HEK293 (cell line): ENCODE results near the gene NXN.
A peak's percentile ranks its signal among the peaks of the same experiment; 100 is the strongest.

Experiments used
- GLIS1 ChIP-seq: fragments of 450-650 bp; formaldehyde crosslinking; IDR thresholded peaks from 2 replicates; pipeline ENCODE4 v1.5.1; 2016; ENCODE audit warnings: missing biosample characterization, missing genetic modification characterization
- GLIS2 ChIP-seq: fragments of 450-650 bp; formaldehyde crosslinking; IDR thresholded peaks from 2 replicates; pipeline ENCODE4 v1.5.1; 2016; ENCODE audit warnings: missing biosample characterization, missing genetic modification characterization
- HOXC10 ChIP-seq: sonication (generic); formaldehyde crosslinking; IDR thresholded peaks from 2 replicates; pipeline ENCODE4 v1.8.1; 2023; ENCODE audit warnings: mild to moderate bottlenecking, missing genetic modification reagents
- MYNN ChIP-seq: fragments of 450-650 bp; formaldehyde crosslinking; IDR thresholded peaks from 2 replicates; pipeline ENCODE4 v1.5.1; 2016; ENCODE audit warnings: missing biosample characterization, missing genetic modification characterization, borderline replicate concordance
- PRDM4 ChIP-seq: fragments of 450-650 bp; formaldehyde crosslinking; IDR thresholded peaks from 2 replicates; pipeline ENCODE4 v1.5.1; 2017; ENCODE audit warnings: missing biosample characterization, missing genetic modification characterization
- REPIN1 ChIP-seq: fragments of 450-650 bp; formaldehyde crosslinking; IDR thresholded peaks from 2 replicates; pipeline ENCODE4 v1.5.1; 2017; ENCODE audit warnings: missing biosample characterization, missing genetic modification characterization, low read depth
- SETDB1 ChIP-seq: IDR thresholded peaks from one replicate; pipeline ENCODE4 v1.6.1; 2017; ENCODE audit warnings: mild to moderate bottlenecking, low read length, moderate library complexity, mixed read lengths; ENCODE audit not compliant: insufficient read length
- ZBTB17 ChIP-seq: fragments of 450-650 bp; formaldehyde crosslinking; IDR thresholded peaks from 2 replicates; pipeline ENCODE4 v1.5.1; 2016; ENCODE audit warnings: missing biosample characterization, missing genetic modification characterization
- ZBTB26 ChIP-seq: fragments of 450-650 bp; formaldehyde crosslinking; optimal IDR thresholded peaks from 2 replicates; pipeline ENCODE3; 2016; ENCODE audit warnings: missing biosample characterization, mild to moderate bottlenecking, missing genetic modification characterization
- ZNF214 ChIP-seq: fragments of 450-650 bp; formaldehyde crosslinking; IDR thresholded peaks from 2 replicates; pipeline ENCODE4 v1.5.1; 2017; ENCODE audit warnings: missing biosample characterization, mild to moderate bottlenecking, missing genetic modification characterization, borderline replicate concordance
- ZNF292 ChIP-seq: fragments of 450-650 bp; formaldehyde crosslinking; IDR thresholded peaks from 2 replicates; pipeline ENCODE4 v1.5.1; 2016; ENCODE audit warnings: low read depth, missing biosample characterization, missing genetic modification characterization, borderline replicate concordance
- ZNF529 ChIP-seq: fragments of 450-650 bp; formaldehyde crosslinking; IDR thresholded peaks from 2 replicates; pipeline ENCODE4 v1.5.1; 2017; ENCODE audit warnings: missing genetic modification characterization, missing biosample characterization; ENCODE audit not compliant: insufficient replicate concordance
- ZNF549 ChIP-seq: fragments of 450-650 bp; IDR thresholded peaks from 2 replicates; pipeline ENCODE4 v1.5.1; 2018; ENCODE audit warnings: missing biosample characterization, missing genetic modification characterization, mild to moderate bottlenecking, inconsistent platforms, moderate library complexity
- ZNF571 ChIP-seq: fragments of 450-650 bp; formaldehyde crosslinking; IDR thresholded peaks from 2 replicates; pipeline ENCODE4 v1.5.0; 2017; ENCODE audit warnings: missing biosample characterization, missing genetic modification characterization
- ZNF585B ChIP-seq: fragments of 450-650 bp; formaldehyde crosslinking; IDR thresholded peaks from 2 replicates; pipeline ENCODE4 v1.5.1; 2016; ENCODE audit warnings: missing biosample characterization, missing genetic modification characterization
- ZNF623 ChIP-seq: fragments of 450-650 bp; formaldehyde crosslinking; IDR thresholded peaks from 2 replicates; pipeline ENCODE4 v1.5.1; 2016; ENCODE audit warnings: missing biosample characterization, missing genetic modification characterization
- ZNF626 ChIP-seq: fragments of 450-650 bp; sonication (Bioruptor Pico); formaldehyde crosslinking; IDR thresholded peaks from 2 replicates; pipeline ENCODE4 v1.5.1; 2018; ENCODE audit warnings: missing biosample characterization, missing genetic modification characterization, inconsistent platforms
- ZNF76 ChIP-seq: fragments of 450-650 bp; formaldehyde crosslinking; IDR thresholded peaks from 2 replicates; pipeline ENCODE4; 2016; ENCODE audit warnings: low read depth, missing biosample characterization, missing genetic modification characterization, borderline replicate concordance
- ZNF776 ChIP-seq: fragments of 450-650 bp; formaldehyde crosslinking; IDR thresholded peaks from 2 replicates; pipeline ENCODE4 v1.5.0; 2017; ENCODE audit warnings: missing biosample characterization, missing genetic modification characterization, borderline replicate concordance
- ZNF843 ChIP-seq: fragments of 450-650 bp; formaldehyde crosslinking; IDR thresholded peaks from 2 replicates; pipeline ENCODE4 v1.5.1; 2016; ENCODE audit warnings: missing biosample characterization, missing genetic modification characterization
- ZXDB ChIP-seq: fragments of 450-650 bp; formaldehyde crosslinking; IDR thresholded peaks from 2 replicates; pipeline ENCODE4 v1.5.1; 2016; ENCODE audit warnings: missing biosample characterization, missing genetic modification characterization
- TF ChIP-seq, protein P1 (sequence below): sonication (generic); formaldehyde crosslinking; IDR thresholded peaks from 2 replicates; pipeline ENCODE4 v1.8.1; 2022; ENCODE audit warnings: mild to moderate bottlenecking, moderate library complexity, missing genetic modification reagents
- TF ChIP-seq, protein P2 (sequence below): fragments of 450-650 bp; formaldehyde crosslinking; IDR thresholded peaks from 2 replicates; pipeline ENCODE4 v1.5.1; 2016; ENCODE audit warnings: missing biosample characterization, missing genetic modification characterization
- TF ChIP-seq, protein P3 (sequence below): fragments of 450-650 bp; formaldehyde crosslinking; IDR thresholded peaks from 2 replicates; pipeline ENCODE4 v1.5.1; 2016; ENCODE audit warnings: missing biosample characterization, missing genetic modification characterization
- TF ChIP-seq, protein P4 (sequence below): fragments of 450-650 bp; formaldehyde crosslinking; IDR thresholded peaks from 2 replicates; pipeline ENCODE4; 2016; ENCODE audit warnings: missing biosample characterization, missing genetic modification characterization
- TF ChIP-seq, protein P5 (sequence below): fragments of 450-650 bp; formaldehyde crosslinking; IDR thresholded peaks from 2 replicates; pipeline ENCODE4 v1.5.1; 2016; ENCODE audit warnings: missing biosample characterization, missing genetic modification characterization

Gene NXN

GRCh38 chr17:979539-980405 lies at the start of gene NXN (continued):
- TF ChIP-seq ZNF776 (tag by site-specific recombination) (no peak), GLIS2 (peak; percentile 69), ZNF843 (tag by site-specific recombination) (no peak), REPIN1 (tag by site-specific recombination) (no peak), ZNF214 (tag by site-specific recombination) (no peak), ZNF626 (tag by site-specific recombination) (no peak), ZNF623 (no peak), SETDB1 (no peak), ZXDB (tag by site-specific recombination) (no peak), ZNF76 (tag by site-specific recombination) (no peak), GLIS1 (tag by site-specific recombination) (peak; percentile 23; the same call in 1 of the 2 replicates), ZNF292 (tag by site-specific recombination) (no peak), ZBTB17 (no peak), ZNF585B (tag by site-specific recombination) (no peak), ZNF529 (tag by site-specific recombination) (no peak), HOXC10 (CRISPR knock-in tag) (0 out of 2 replicates have a peak, but pooled peaks have one; percentile 13), ZNF549 (tag by site-specific recombination) (no peak), PRDM4 (no peak), MYNN (tag by site-specific recombination) (no peak), ZBTB26 (tag by site-specific recombination) (peak; percentile 49), ZNF571 (tag by site-specific recombination) (no peak)
- TF ChIP-seq, protein P1, sequence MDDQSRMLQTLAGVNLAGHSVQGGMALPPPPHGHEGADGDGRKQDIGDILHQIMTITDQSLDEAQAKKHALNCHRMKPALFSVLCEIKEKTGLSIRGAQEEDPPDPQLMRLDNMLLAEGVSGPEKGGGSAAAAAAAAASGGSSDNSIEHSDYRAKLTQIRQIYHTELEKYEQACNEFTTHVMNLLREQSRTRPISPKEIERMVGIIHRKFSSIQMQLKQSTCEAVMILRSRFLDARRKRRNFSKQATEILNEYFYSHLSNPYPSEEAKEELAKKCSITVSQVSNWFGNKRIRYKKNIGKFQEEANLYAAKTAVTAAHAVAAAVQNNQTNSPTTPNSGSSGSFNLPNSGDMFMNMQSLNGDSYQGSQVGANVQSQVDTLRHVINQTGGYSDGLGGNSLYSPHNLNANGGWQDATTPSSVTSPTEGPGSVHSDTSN (CRISPR knock-in tag) = peak; percentile 86; the same call in 1 of the 2 replicates
- TF ChIP-seq, protein P2, sequence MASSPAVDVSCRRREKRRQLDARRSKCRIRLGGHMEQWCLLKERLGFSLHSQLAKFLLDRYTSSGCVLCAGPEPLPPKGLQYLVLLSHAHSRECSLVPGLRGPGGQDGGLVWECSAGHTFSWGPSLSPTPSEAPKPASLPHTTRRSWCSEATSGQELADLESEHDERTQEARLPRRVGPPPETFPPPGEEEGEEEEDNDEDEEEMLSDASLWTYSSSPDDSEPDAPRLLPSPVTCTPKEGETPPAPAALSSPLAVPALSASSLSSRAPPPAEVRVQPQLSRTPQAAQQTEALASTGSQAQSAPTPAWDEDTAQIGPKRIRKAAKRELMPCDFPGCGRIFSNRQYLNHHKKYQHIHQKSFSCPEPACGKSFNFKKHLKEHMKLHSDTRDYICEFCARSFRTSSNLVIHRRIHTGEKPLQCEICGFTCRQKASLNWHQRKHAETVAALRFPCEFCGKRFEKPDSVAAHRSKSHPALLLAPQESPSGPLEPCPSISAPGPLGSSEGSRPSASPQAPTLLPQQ (tag by site-specific recombination) = 0 out of 2 replicates have a peak, but pooled peaks have one; percentile 16
- TF ChIP-seq, protein P3, sequence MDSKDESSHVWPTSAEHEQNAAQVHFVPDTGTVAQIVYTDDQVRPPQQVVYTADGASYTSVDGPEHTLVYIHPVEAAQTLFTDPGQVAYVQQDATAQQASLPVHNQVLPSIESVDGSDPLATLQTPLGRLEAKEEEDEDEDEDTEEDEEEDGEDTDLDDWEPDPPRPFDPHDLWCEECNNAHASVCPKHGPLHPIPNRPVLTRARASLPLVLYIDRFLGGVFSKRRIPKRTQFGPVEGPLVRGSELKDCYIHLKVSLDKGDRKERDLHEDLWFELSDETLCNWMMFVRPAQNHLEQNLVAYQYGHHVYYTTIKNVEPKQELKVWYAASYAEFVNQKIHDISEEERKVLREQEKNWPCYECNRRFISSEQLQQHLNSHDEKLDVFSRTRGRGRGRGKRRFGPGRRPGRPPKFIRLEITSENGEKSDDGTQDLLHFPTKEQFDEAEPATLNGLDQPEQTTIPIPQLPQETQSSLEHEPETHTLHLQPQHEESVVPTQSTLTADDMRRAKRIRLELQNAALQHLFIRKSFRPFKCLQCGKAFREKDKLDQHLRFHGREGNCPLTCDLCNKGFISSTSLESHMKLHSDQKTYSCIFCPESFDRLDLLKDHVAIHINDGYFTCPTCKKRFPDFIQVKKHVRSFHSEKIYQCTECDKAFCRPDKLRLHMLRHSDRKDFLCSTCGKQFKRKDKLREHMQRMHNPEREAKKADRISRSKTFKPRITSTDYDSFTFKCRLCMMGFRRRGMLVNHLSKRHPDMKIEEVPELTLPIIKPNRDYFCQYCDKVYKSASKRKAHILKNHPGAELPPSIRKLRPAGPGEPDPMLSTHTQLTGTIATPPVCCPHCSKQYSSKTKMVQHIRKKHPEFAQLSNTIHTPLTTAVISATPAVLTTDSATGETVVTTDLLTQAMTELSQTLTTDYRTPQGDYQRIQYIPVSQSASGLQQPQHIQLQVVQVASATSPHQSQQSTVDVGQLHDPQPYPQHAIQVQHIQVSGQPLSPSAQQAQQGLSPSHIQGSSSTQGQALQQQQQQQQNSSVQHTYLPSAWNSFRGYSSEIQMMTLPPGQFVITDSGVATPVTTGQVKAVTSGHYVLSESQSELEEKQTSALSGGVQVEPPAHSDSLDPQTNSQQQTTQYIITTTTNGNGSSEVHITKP = peak; percentile 95
- TF ChIP-seq, protein P4, sequence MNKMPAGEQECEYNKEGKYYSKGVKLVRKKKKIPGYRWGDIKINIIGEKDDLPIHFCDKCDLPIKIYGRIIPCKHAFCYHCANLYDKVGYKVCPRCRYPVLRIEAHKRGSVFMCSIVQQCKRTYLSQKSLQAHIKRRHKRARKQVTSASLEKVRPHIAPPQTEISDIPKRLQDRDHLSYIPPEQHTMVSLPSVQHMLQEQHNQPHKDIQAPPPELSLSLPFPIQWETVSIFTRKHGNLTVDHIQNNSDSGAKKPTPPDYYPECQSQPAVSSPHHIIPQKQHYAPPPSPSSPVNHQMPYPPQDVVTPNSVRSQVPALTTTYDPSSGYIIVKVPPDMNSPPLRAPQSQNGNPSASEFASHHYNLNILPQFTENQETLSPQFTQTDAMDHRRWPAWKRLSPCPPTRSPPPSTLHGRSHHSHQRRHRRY = no peak
- TF ChIP-seq, protein P5, sequence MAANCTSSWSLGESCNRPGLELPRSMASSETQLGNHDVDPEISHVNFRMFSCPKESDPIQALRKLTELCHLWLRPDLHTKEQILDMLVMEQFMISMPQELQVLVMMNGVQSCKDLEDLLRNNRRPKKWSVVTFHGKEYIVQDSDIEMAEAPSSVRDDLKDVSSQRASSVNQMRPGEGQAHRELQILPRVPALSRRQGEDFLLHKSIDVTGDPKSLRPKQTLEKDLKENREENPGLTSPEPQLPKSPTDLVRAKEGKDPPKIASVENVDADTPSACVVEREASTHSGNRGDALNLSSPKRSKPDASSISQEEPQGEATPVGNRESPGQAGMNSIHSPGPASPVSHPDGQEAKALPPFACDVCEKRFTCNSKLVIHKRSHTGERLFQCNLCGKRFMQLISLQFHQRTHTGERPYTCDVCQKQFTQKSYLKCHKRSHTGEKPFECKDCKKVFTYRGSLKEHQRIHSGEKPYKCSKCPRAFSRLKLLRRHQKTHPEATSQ (tag by site-specific recombination) = no peak
